IMR-90 (cell line): ENCODE data around the gene DKK3. TPM values are rescaled to one million over a fixed set of nuclear protein-coding genes. Genes with fewer than 3 reads are reported as not detected.

Experiments
- ATAC-seq: fragments of 200-7000 bp; cut with Tn5 transposase; 2 replicates; pipeline ENCODE4 v1.9.1; 2020; ENCODE audit warnings: low read depth, mild to moderate bottlenecking, moderate library complexity
- BruUV-seq: library from RNA; stranded (reverse); fragments of 400-500 nt; replicated peaks from 2 replicates; lab custom pipeline; 2021; lab: Mats Ljungman, UMichigan
- CTCF ChIA-PET: fragments of 300-600 bp; formaldehyde crosslinking; extraction: SDS; loops from one replicate; lab custom pipeline; 2021; ENCODE audit warnings: antibody characterized with exemption; lab: Yijun Ruan, JAX
- POLR2A ChIA-PET: fragments of 300-600 bp; sonication (Branson Sonifier 250); formaldehyde crosslinking; loops from one replicate; lab custom pipeline; 2022; ENCODE audit warnings: antibody characterized with exemption; ENCODE audit not compliant: unreplicated experiment; lab: Charles Lee
- DNase-seq: peaks from one replicate; pipeline ENCODE4 v3.0.0; 2013
- H2AFZ ChIP-seq: replicated peaks from 2 replicates; pipeline ENCODE3; 2013; ENCODE audit warnings: low read length, mild to moderate bottlenecking; ENCODE audit not compliant: poor library complexity
- H2AK5ac ChIP-seq: 2 replicates; pipeline ENCODE4 v1.6.1; 2013; ENCODE audit warnings: low read depth, low read length, inconsistent platforms
- H2AK9ac ChIP-seq: replicated peaks from 2 replicates; pipeline ENCODE3; 2013; ENCODE audit warnings: mild to moderate bottlenecking, low read depth, low read length, moderate library complexity; ENCODE audit not compliant: poor library complexity
- H2BK120ac ChIP-seq: 2 replicates; pipeline ENCODE4 v1.6.1; 2013; ENCODE audit warnings: low read depth, low read length, inconsistent platforms
- H2BK15ac ChIP-seq: 3 replicates; pipeline ENCODE4 v1.6.1; 2013; ENCODE audit warnings: low read depth, low read length, inconsistent platforms
- H2BK20ac ChIP-seq: 2 replicates; pipeline ENCODE4 v1.6.1; 2013; ENCODE audit warnings: low read depth, mild to moderate bottlenecking, inconsistent platforms, low read length, moderate library complexity
- H2BK5ac ChIP-seq: 2 replicates; pipeline ENCODE4 v1.6.1; 2013; ENCODE audit warnings: mild to moderate bottlenecking, low read depth, low read length, inconsistent platforms; ENCODE audit not compliant: poor library complexity, severe bottlenecking
- H3K14ac ChIP-seq: replicated peaks from 2 replicates; pipeline ENCODE4 v1.6.1; 2013; ENCODE audit warnings: low read depth, low read length, inconsistent platforms
- H3K18ac ChIP-seq: 2 replicates; pipeline ENCODE4 v1.6.1; 2013; ENCODE audit warnings: low read depth, low read length, control low read depth
- H3K23ac ChIP-seq: 2 replicates; pipeline ENCODE4 v1.6.1; 2013; ENCODE audit warnings: low read depth, low read length, inconsistent platforms
- H3K27ac ChIP-seq: 2 replicates; pipeline ENCODE4 v1.5.1; 2013; ENCODE audit warnings: mild to moderate bottlenecking, control low read depth, low read length; ENCODE audit not compliant: insufficient read depth
- H3K27me3 ChIP-seq: 2 replicates; pipeline ENCODE4 v1.6.1; 2013; ENCODE audit warnings: low read length; ENCODE audit not compliant: control insufficient read depth, insufficient read depth
- H3K36me3 ChIP-seq: 2 replicates; pipeline ENCODE4 v1.6.1; 2013; ENCODE audit warnings: low read length, mixed read lengths; ENCODE audit not compliant: control insufficient read depth, insufficient read depth
- H3K4ac ChIP-seq: 2 replicates; pipeline ENCODE4 v1.6.1; 2013; ENCODE audit warnings: low read depth, low read length, inconsistent platforms
- H3K4me1 ChIP-seq: 2 replicates; pipeline ENCODE4 v1.6.1; 2013; ENCODE audit warnings: low read length, mixed read lengths; ENCODE audit not compliant: control insufficient read depth, insufficient read depth
- H3K4me2 ChIP-seq: 2 replicates; pipeline ENCODE4 v1.6.1; 2013; ENCODE audit warnings: low read depth, mild to moderate bottlenecking, control low read depth, low read length, moderate library complexity
- H3K4me3 ChIP-seq: 2 replicates; pipeline ENCODE4 v1.5.1; 2013; ENCODE audit warnings: low read depth, mild to moderate bottlenecking, control low read depth, low read length, moderate library complexity; ENCODE audit not compliant: insufficient read depth
- H3K56ac ChIP-seq: 2 replicates; pipeline ENCODE4 v1.6.1; 2013; ENCODE audit warnings: low read length, inconsistent platforms; ENCODE audit not compliant: insufficient read depth; ENCODE audit errors: extremely low read depth
- H3K79me1 ChIP-seq, 2 experiments: 2 replicates each; pipeline ENCODE4 v1.6.1; 2013; ENCODE audit warnings: low read length in 2 of 2, inconsistent platforms in 1 of 2, low read depth in 1 of 2
- H3K9ac ChIP-seq: 2 replicates; pipeline ENCODE4 v1.6.1; 2013; ENCODE audit warnings: low read depth, low read length, control low read depth
- H3K9me1 ChIP-seq: 2 replicates; pipeline ENCODE4 v1.6.1; 2013; ENCODE audit warnings: low read length, inconsistent platforms; ENCODE audit not compliant: insufficient read depth
- H3K9me3 ChIP-seq: 2 replicates; pipeline ENCODE4 v1.6.1; 2013; ENCODE audit warnings: low read length; ENCODE audit not compliant: control insufficient read depth, insufficient read depth
- H4K20me1 ChIP-seq: 2 replicates; pipeline ENCODE4 v1.6.1; 2013; ENCODE audit warnings: low read length, inconsistent platforms; ENCODE audit not compliant: insufficient read depth
- H4K5ac ChIP-seq: 2 replicates; pipeline ENCODE4 v1.6.1; 2013; ENCODE audit warnings: mild to moderate bottlenecking, low read depth, low read length, control low read depth
- H4K8ac ChIP-seq, 2 experiments: 2 replicates each; pipeline ENCODE4 v1.6.1; 2013; ENCODE audit warnings: low read depth in 2 of 2, low read length in 2 of 2, control low read depth in 1 of 2, inconsistent platforms in 1 of 2
- H4K91ac ChIP-seq: 2 replicates; pipeline ENCODE4 v1.6.1; 2013; ENCODE audit warnings: low read depth, low read length, inconsistent platforms; ENCODE audit not compliant: insufficient read depth
- BHLHE40 ChIP-seq: fragments of 150-350 bp; IDR thresholded peaks from 2 replicates; pipeline ENCODE4 v1.6.1; 2016; ENCODE audit warnings: mild to moderate bottlenecking, low read depth, low read length
- CEBPB ChIP-seq: IDR thresholded peaks from 2 replicates; pipeline ENCODE4 v1.6.1; 2012; ENCODE audit warnings: low read depth, low read length, improper control_type of control experiment
- CHD1 ChIP-seq: IDR thresholded peaks from 2 replicates; pipeline ENCODE4 v1.6.1; 2012; ENCODE audit warnings: low read depth, low read length, improper control_type of control experiment
- ELK1 ChIP-seq: fragments of 150-350 bp; IDR thresholded peaks from 2 replicates; pipeline ENCODE4 v1.6.1; 2016; ENCODE audit warnings: low read depth, mild to moderate bottlenecking, low read length, moderate library complexity, borderline replicate concordance
- FOS ChIP-seq: fragments of 150-350 bp; IDR thresholded peaks from 2 replicates; pipeline ENCODE4 v1.6.1; 2016; ENCODE audit warnings: low read depth, low read length
- MAFK ChIP-seq: IDR thresholded peaks from 2 replicates; pipeline ENCODE4 v1.6.1; 2012; ENCODE audit warnings: low read depth, low read length, improper control_type of control experiment
- MAZ ChIP-seq: IDR thresholded peaks from 2 replicates; pipeline ENCODE4 v1.6.1; 2012; ENCODE audit warnings: low read depth, mild to moderate bottlenecking, low read length, improper control_type of control experiment, moderate library complexity, borderline replicate concordance
- MXI1 ChIP-seq: IDR thresholded peaks from 2 replicates; pipeline ENCODE4 v1.6.1; 2012; ENCODE audit warnings: low read depth, mild to moderate bottlenecking, low read length, moderate library complexity, borderline replicate concordance
- NFE2L2 ChIP-seq: fragments of 150-350 bp; IDR thresholded peaks from 2 replicates; pipeline ENCODE4 v1.6.1; 2016; ENCODE audit warnings: low read depth, mild to moderate bottlenecking, low read length
- POLR2A ChIP-seq: IDR thresholded peaks from 2 replicates; pipeline ENCODE4 v1.6.1; 2012; ENCODE audit warnings: mild to moderate bottlenecking, low read depth, low read length
- RAD21 ChIP-seq: IDR thresholded peaks from 2 replicates; pipeline ENCODE4 v1.6.1; 2012; ENCODE audit warnings: low read length, improper control_type of control experiment
- RCOR1 ChIP-seq: IDR thresholded peaks from 2 replicates; pipeline ENCODE4 v1.6.1; 2012; ENCODE audit warnings: mild to moderate bottlenecking, low read length, improper control_type of control experiment; ENCODE audit not compliant: insufficient replicate concordance
- RFX5 ChIP-seq: IDR thresholded peaks from 2 replicates; pipeline ENCODE4 v1.8.0; 2012; ENCODE audit warnings: low read depth, mild to moderate bottlenecking, low read length, moderate library complexity
- SMC3 ChIP-seq: fragments of 150-350 bp; IDR thresholded peaks from 2 replicates; pipeline ENCODE4 v1.6.1; 2016; ENCODE audit warnings: low read depth, mild to moderate bottlenecking, antibody characterized with exemption, low read length, moderate library complexity
- USF2 ChIP-seq: fragments of 150-350 bp; IDR thresholded peaks from 2 replicates; pipeline ENCODE4 v1.6.1; 2017; ENCODE audit warnings: mild to moderate bottlenecking, antibody characterized with exemption, low read length, low read depth
- dilution Hi-C: fragments of 300-500 bp; cut with HindIII; formaldehyde crosslinking; loops from one replicate; pipeline ENCODE4 v1.14.3; 2018; ENCODE audit warnings: low sequenced_read_pairs; ENCODE audit not compliant: unreplicated experiment
- in situ Hi-C: fragments of 300-500 bp; cut with MboI; formaldehyde crosslinking; loops from 3 replicates; pipeline ENCODE4 v1.14.3; 2019; ENCODE audit warnings: low sequenced_read_pairs, inconsistent platforms, mixed read lengths
- intact Hi-C: fragments of 100-400 bp; cut with micrococcal nuclease; formaldehyde crosslinking; loops from 2 replicates; pipeline ENCODE4 v1.10.0; 2022
- polyA plus RNA-seq, 3 experiments: library from polyadenylated mRNA; depleted of rRNA; stranded (reverse); fragments of >200 nt; gene quantifications; 2 replicates each; pipeline ENCODE4 v1.2.3, GENCODE V29; 2012; ENCODE audit warnings: low replicate concordance in 1 of 3
- total RNA-seq: library from RNA; depleted of rRNA; stranded (reverse); fragments of >200 nt; gene quantifications from 2 replicates; pipeline ENCODE4 v1.2.3, GENCODE V29; 2012
- TF ChIP-seq, protein P1 (sequence below): conservative IDR thresholded peaks from 2 replicates; pipeline ENCODE4 v1.5.1; 2012; ENCODE audit warnings: mild to moderate bottlenecking, low read depth, low read length, improper control_type of control experiment

Gene DKK3
- total and polyA plus RNA-seq, 2 of the 4 experiments (the other 2 are of a cell fraction): 453 to 964 TPM

DNA sequence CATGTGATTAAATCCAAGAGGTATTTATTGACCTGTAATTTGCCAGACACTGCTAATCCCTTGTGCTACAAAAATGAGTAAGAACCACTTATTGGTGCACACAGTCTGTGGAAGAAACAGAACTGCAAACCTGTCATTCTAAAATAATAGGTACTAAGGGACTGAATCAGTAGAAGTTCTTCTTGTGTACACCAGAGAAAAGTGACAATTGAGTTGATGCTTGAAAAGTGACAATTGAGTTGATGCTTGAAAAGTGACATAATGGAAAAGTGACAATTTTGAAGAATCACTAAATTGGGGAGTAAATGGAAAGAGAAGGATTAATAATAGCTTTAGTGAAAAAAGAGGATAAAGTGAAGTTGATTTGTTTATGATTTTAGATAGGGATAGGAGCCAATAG, 56.4 kb downstream of the DKK3 start:
- TF ChIP-seq SMC3 (no peak), RAD21 (no peak), ELK1 (no peak), POLR2A (no peak), FOS (no peak), RFX5 (no peak), USF2 (no peak), RCOR1 (no peak), MAZ (no peak), CHD1 (no peak), MAFK (no peak), CEBPB (no peak), BHLHE40 (no peak), NFE2L2 (no peak), MXI1 (no peak)
- TF ChIP-seq, protein P1, sequence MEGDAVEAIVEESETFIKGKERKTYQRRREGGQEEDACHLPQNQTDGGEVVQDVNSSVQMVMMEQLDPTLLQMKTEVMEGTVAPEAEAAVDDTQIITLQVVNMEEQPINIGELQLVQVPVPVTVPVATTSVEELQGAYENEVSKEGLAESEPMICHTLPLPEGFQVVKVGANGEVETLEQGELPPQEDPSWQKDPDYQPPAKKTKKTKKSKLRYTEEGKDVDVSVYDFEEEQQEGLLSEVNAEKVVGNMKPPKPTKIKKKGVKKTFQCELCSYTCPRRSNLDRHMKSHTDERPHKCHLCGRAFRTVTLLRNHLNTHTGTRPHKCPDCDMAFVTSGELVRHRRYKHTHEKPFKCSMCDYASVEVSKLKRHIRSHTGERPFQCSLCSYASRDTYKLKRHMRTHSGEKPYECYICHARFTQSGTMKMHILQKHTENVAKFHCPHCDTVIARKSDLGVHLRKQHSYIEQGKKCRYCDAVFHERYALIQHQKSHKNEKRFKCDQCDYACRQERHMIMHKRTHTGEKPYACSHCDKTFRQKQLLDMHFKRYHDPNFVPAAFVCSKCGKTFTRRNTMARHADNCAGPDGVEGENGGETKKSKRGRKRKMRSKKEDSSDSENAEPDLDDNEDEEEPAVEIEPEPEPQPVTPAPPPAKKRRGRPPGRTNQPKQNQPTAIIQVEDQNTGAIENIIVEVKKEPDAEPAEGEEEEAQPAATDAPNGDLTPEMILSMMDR: no peak
- H3K9ac ChIP-seq: no peak overlapping the region
- no peak overlapping the region for H3K4me2 ChIP-seq
- H4K8ac ChIP-seq: no peak overlapping the region
- dilution Hi-C loops: no loop called here
- no peaks in the 10 kb centered on the region for H3K27me3 ChIP-seq
- H3K56ac ChIP-seq: no peak overlapping the region
- H3K4me1 ChIP-seq: peaks cover 4% of the 10 kb centered on the region; the same call in 1 of the 2 replicates
- intact Hi-C loops: no loop called here
- peaks cover 10 to 19% of the 10 kb centered on the region in 2 experiments for H3K79me1 ChIP-seq
- H4K20me1 ChIP-seq: no peaks in the 10 kb centered on the region
- H4K5ac ChIP-seq: no peak overlapping the region
- no peak overlapping the region for H3K23ac ChIP-seq
- H3K27ac ChIP-seq: no peak overlapping the region
- in situ Hi-C loops: no loop called here
- no peak overlapping the region for H2BK120ac ChIP-seq
- H2BK20ac ChIP-seq: no peak overlapping the region
- ATAC-seq: no peak
- no peak overlapping the region for H2AK5ac ChIP-seq
- no peak overlapping the region for H3K14ac ChIP-seq
- H4K91ac ChIP-seq: no peak overlapping the region
- H3K18ac ChIP-seq: no peak overlapping the region
- BruUV-seq: no TSS peak
- DNase-seq: no peak
- H3K36me3 ChIP-seq: peaks cover 27% of the 10 kb centered on the region
- no peak overlapping the region for H2BK5ac ChIP-seq
- H2BK15ac ChIP-seq: no peak overlapping the region
- CTCF ChIA-PET: no interaction called here
- H3K9me3 ChIP-seq: no peaks in the 10 kb centered on the region
- POLR2A ChIA-PET: no interaction called here
- no peak overlapping the region for H2AFZ ChIP-seq
- H3K9me1 ChIP-seq: no peaks in the 10 kb centered on the region
- H2AK9ac ChIP-seq: no peak overlapping the region
- H3K4ac ChIP-seq: no peak overlapping the region
- no peak overlapping the region for H3K4me3 ChIP-seq
